H1 (cell line): Measurements from ENCODE around the gene SASH3. TPM values are rescaled to one million over a fixed set of nuclear protein-coding genes. Genes with fewer than 3 reads are reported as not detected.

Experiments
- RAD21 ChIP-seq, 2 experiments: IDR thresholded peaks in 1 of 2; conservative IDR thresholded peaks in 1 of 2; 2 replicates each; pipeline ENCODE4 v1.6.1; 2011; ENCODE audit warnings: low read depth in 2 of 2, low read length in 2 of 2, improper control_type of control experiment in 1 of 2, inconsistent platforms in 1 of 2, mild to moderate bottlenecking in 1 of 2, moderate library complexity in 1 of 2
- TEAD4 ChIP-seq: IDR thresholded peaks from 2 replicates; pipeline ENCODE4 v1.6.1; 2012; ENCODE audit warnings: low read depth, low read length, inconsistent platforms, mixed read lengths
- polyA plus RNA-seq, 7 experiments: library from polyadenylated mRNA; depleted of rRNA in 3 of 7; stranded (reverse) in 5 of 7; unstranded in 2 of 7; fragments of >200 nt in 5 of 7; fragments of 200-250 nt in 2 of 7; gene quantifications; 1 replicate in 5 of 7; 2 replicates in 1 of 7; 4 replicates in 1 of 7; pipeline versions ENCODE4 v1.2.1 to v1.2.3, GENCODE V29; 2011 to 2013; ENCODE audit warnings: missing spikeins in 2 of 7, mixed read lengths in 2 of 7
- total RNA-seq: library from RNA; stranded (reverse); fragmentation: NEBNext Ultra II Directional; extraction: Animal tissue kit (Norgen Biotek cat#: 25700); gene quantifications from 2 replicates; pipeline ENCODE4 v1.2.1, GENCODE V29; 2021

SASH3 gene
- total and polyA plus RNA-seq, 2 of the 8 experiments (the other 6 are each of a cell fraction or from before 2014, with no cell fraction given), result not detected

DNA sequence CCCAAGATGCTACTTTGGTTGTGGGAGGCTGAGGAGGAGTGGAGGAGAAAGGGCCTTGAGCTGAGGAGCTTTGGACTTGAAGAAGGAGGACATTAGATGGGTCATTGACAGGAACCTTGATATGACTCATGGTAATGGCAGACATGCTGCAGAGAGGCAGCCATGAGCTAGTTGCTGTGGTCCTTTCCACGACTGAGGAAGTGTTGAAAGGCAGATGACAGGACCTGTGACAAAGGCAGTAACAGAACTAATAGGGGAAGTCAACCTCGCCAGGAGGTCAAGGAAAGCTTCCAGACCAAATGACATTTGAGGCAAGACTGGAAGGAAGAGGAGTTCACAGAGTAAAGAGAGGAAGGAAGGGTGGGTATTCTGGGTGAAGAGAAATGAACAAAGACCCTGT is 48.5 kb upstream of the SASH3 start (continued):
- TF ChIP-seq RAD21 (IDR thresholded peaks at IDR 0.05 in 1 of 2, conservative IDR thresholded peaks at IDR 0.05 in 1 of 2; ENCODE audit: low read depth in 2 of 2, low read length in 2 of 2) (no peak), TEAD4 (no peak)
